Ascending aorta (tissue), 2 donors: Measurements from ENCODE around the gene GRIK1. TPM values are rescaled to one million over a fixed set of nuclear protein-coding genes. Genes with fewer than 3 reads are reported as not detected.

ENCODE experiments used
- DNase-seq, 2 donors: peaks; one replicate each; pipeline ENCODE4 v3.0.0-alpha.2; 2019; ENCODE audit warnings: low spot score in 2 of 2
- H3K27ac ChIP-seq, 2 donors: fragments of 200-600 bp; sonication (generic); one replicate each; pipeline ENCODE4 v1.5.1; 2016 to 2017; ENCODE audit warnings: mild to moderate bottlenecking in 1 of 2
- H3K27me3 ChIP-seq: fragments of 200-600 bp; sonication (generic); one replicate; pipeline ENCODE4 v1.5.1; 2017
- H3K36me3 ChIP-seq, 2 donors: fragments of 200-600 bp; sonication (generic); one replicate each; pipeline ENCODE4 v1.5.1; 2016
- H3K4me1 ChIP-seq, 2 donors: fragments of 200-600 bp; sonication (generic); one replicate each; pipeline ENCODE4 v1.5.1; 2016 to 2017; ENCODE audit warnings: mild to moderate bottlenecking in 1 of 2
- H3K4me3 ChIP-seq, 2 donors: fragments of 200-600 bp; sonication (generic); one replicate each; pipeline ENCODE4 v1.5.1; 2016 to 2017; ENCODE audit warnings: mild to moderate bottlenecking in 1 of 2
- H3K9me3 ChIP-seq, 2 donors: fragments of 200-600 bp; sonication (generic); one replicate each; pipeline ENCODE4 v1.5.1; 2016
- intact Hi-C: fragments of 100-400 bp; cut with DNase I; formaldehyde crosslinking; loops from one replicate; pipeline ENCODE4 v1.15.1; 2023
- total RNA-seq: library from RNA; depleted of rRNA; stranded (reverse); fragments of >200 nt; gene quantifications from one replicate; pipeline ENCODE4 v1.1.0, GENCODE V29; 2016
- TF ChIP-seq, protein P1 (sequence below), 3 experiments: fragments of 200-600 bp in 2 of 3; fragments of 450-650 bp in 1 of 3; sonication (generic) in 2 of 3; IDR thresholded peaks; one replicate each; pipeline ENCODE4 v1.5.1; 2016 to 2019; ENCODE audit warnings: antibody characterized with exemption in 3 of 3, mild to moderate bottlenecking in 1 of 3, moderate library complexity in 1 of 3

Gene GRIK1
- total RNA-seq, 1 donor from 2014 or later = not detected

DNA sequence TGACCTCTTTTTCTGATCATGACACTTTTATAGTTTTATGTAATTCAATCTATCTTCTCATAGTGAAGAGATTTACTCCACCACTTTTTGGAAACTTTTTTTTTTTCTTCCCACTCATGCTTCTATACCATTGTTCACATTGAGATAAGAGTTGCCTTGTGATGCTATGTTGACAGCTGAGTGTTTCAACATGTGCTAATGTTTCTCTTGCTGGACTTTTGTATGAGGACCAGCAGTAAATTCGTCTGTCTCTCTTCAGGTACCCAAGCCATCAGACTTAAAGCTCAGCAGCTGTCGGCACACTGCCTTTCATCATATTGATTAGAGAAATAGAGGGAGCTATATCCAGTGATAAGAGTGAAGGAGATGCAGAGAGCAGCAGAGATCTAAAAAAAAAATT is 227.0 kb downstream of the GRIK1 start:
- Histone ChIP-seq H3K4me3 (no peak overlapping the region), H3K4me1 (no peaks in the 10 kb centered on the region), H3K36me3 (no peaks in the 10 kb centered on the region), H3K27me3 (no peaks in the 10 kb centered on the region), H3K9me3 (no peaks in the 10 kb centered on the region), H3K27ac (no peak overlapping the region)
- DNase-seq = no peak
- TF ChIP-seq, protein P1, sequence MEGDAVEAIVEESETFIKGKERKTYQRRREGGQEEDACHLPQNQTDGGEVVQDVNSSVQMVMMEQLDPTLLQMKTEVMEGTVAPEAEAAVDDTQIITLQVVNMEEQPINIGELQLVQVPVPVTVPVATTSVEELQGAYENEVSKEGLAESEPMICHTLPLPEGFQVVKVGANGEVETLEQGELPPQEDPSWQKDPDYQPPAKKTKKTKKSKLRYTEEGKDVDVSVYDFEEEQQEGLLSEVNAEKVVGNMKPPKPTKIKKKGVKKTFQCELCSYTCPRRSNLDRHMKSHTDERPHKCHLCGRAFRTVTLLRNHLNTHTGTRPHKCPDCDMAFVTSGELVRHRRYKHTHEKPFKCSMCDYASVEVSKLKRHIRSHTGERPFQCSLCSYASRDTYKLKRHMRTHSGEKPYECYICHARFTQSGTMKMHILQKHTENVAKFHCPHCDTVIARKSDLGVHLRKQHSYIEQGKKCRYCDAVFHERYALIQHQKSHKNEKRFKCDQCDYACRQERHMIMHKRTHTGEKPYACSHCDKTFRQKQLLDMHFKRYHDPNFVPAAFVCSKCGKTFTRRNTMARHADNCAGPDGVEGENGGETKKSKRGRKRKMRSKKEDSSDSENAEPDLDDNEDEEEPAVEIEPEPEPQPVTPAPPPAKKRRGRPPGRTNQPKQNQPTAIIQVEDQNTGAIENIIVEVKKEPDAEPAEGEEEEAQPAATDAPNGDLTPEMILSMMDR (IDR thresholded peaks at IDR 0.05) = no peak
- intact Hi-C loops = no loop called here

DNA sequence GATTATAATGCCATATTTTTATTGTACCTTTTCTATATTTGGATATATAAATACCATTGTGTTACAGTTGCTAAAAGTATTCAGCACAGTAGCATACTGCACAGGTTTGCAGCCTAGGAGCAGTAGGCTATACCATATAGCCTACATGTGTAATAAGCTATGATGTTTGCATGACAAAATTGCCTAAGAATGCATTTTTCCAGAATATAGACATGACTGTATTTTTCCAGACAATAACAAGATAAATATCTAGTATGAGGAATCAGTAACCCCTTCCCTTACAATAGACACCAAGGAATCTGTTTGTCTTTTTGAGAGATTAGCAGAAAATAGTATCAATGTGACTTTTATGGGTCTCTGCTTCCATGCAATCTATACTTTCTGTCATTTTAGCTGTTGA is 228.6 kb downstream of the GRIK1 start:
- Histone ChIP-seq H3K27ac (no peak overlapping the region), H3K4me1 (no peaks in the 10 kb centered on the region), H3K27me3 (no peaks in the 10 kb centered on the region), H3K4me3 (no peak overlapping the region), H3K36me3 (no peaks in the 10 kb centered on the region), H3K9me3 (no peaks in the 10 kb centered on the region)
- intact Hi-C loops = no loop called here
- no peak for DNase-seq
- TF ChIP-seq, protein P1 (IDR thresholded peaks at IDR 0.05) = no peak

DNA sequence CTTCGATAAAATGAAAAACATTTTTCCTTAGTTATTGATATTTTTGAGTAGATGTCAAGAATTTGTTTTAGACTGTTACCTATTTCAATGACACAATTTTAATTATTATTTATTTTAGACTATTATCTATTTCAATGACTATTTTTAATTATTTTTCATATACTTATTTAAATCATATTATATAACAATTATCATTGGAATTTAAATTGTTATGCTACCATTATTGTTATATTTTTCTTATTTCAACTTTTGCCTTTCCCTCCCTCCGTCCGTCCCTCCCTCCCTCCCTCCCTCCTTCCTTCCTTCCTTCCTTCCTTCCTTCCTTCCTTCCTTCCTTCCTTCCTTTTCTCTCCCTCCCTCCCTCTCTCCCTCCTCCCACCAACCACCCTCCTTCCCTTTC is 229.3 kb downstream of the GRIK1 start:
- H3K27me3 ChIP-seq = no peaks in the 10 kb centered on the region
- H3K27ac ChIP-seq = no peak overlapping the region
- H3K4me1 ChIP-seq = no peaks in the 10 kb centered on the region
- intact Hi-C loops = no loop called here
- H3K9me3 ChIP-seq = no peaks in the 10 kb centered on the region
- no peak overlapping the region for H3K4me3 ChIP-seq
- no peak for DNase-seq
- H3K36me3 ChIP-seq = no peaks in the 10 kb centered on the region
- TF ChIP-seq, protein P1 (IDR thresholded peaks at IDR 0.05) = no peak

DNA sequence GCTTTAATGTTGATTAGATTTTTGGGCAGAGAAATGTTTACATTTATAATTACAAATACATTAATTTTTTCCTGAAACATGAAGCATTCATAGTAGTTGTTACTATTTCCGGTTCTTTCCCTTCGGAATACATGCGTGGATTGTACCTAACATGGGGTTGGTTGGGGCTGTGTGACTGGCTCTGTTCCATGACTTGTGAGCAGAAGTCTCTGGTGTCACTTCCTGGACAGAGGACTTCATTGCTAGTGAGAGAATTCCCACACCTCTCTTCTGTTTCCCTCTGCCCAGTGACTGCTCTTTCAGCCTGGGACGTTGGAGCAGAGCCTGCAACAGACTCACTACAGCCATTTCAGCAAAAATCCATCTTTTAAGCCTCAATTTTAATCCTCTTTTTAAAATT is 231.4 kb downstream of the GRIK1 start:
- no peaks in the 10 kb centered on the region for H3K9me3 ChIP-seq
- TF ChIP-seq, protein P1 (IDR thresholded peaks at IDR 0.05) = no peak
- H3K27me3 ChIP-seq = no peaks in the 10 kb centered on the region
- H3K4me1 ChIP-seq = no peaks in the 10 kb centered on the region
- intact Hi-C loops = no loop called here
- no peak for DNase-seq
- no peak overlapping the region for H3K27ac ChIP-seq
- H3K36me3 ChIP-seq = no peaks in the 10 kb centered on the region
- H3K4me3 ChIP-seq = no peak overlapping the region

DNA sequence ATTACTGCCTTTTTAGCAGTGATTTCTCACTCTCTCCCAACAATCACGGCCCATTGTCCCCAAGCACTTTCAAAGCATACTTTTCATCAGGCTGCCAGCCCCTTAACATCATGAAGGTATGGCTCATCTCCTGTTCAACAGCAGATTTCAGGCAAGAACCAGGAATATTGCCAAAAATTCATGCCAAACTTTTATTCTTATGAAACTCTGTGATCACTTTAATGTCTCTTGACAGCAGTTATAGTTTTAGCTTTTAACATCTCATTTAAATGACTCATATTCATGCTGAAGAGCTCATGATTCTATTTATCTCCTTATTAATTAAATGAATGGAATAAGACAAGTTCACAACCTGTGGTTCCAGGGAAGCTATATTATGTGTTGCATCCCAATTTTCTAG is 235.1 kb downstream of the GRIK1 start:
- Histone ChIP-seq H3K9me3 (no peaks in the 10 kb centered on the region), H3K4me1 (no peaks in the 10 kb centered on the region), H3K36me3 (no peaks in the 10 kb centered on the region), H3K27me3 (no peaks in the 10 kb centered on the region), H3K27ac (no peak overlapping the region), H3K4me3 (no peak overlapping the region)
- no peak for DNase-seq
- intact Hi-C loops = no loop called here
- TF ChIP-seq, protein P1 (IDR thresholded peaks at IDR 0.05) = no peak

DNA sequence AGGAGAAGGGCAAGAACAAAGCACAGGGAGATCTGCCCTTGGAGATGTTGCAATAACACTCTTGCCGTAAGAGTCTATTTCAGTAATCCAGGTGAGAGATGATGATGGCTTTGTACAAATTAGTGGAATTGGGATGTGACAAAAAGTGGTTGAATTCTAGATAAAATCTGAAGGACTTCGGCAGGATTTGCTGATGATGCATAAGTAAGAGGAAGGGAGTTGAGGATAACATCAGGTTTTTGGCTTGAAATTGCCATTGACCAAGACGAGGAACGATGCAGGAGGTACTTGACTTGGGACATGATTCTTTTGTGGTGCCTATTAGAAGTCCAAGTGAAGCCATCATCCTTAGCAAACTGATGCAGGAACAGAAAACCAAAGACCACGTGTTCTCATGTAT is 238.1 kb downstream of the GRIK1 start:
- no peaks in the 10 kb centered on the region for H3K27me3 ChIP-seq
- TF ChIP-seq, protein P1 (IDR thresholded peaks at IDR 0.05) = no peak
- H3K27ac ChIP-seq = no peak overlapping the region
- H3K4me3 ChIP-seq = no peak overlapping the region
- H3K36me3 ChIP-seq = no peaks in the 10 kb centered on the region
- H3K9me3 ChIP-seq = peaks cover 0 to 3% of the 10 kb centered on the region in 2 donors
- intact Hi-C loops = no loop called here
- no peaks in the 10 kb centered on the region for H3K4me1 ChIP-seq
- no peak for DNase-seq
